IMR-90 (cell line): Measurements from ENCODE around the gene OR6C65.

Experiments
- CEBPB ChIP-seq: IDR thresholded peaks from 2 replicates; pipeline ENCODE4 v1.6.1; 2012; ENCODE audit warnings: low read depth, low read length, improper control_type of control experiment
- CTCF ChIP-seq: conservative IDR thresholded peaks from 2 replicates; pipeline ENCODE4 v1.5.1; 2012; ENCODE audit warnings: mild to moderate bottlenecking, low read depth, low read length, improper control_type of control experiment
- MAZ ChIP-seq: IDR thresholded peaks from 2 replicates; pipeline ENCODE4 v1.6.1; 2012; ENCODE audit warnings: low read depth, mild to moderate bottlenecking, low read length, improper control_type of control experiment, moderate library complexity, borderline replicate concordance
- NFE2L2 ChIP-seq: fragments of 150-350 bp; IDR thresholded peaks from 2 replicates; pipeline ENCODE4 v1.6.1; 2016; ENCODE audit warnings: low read depth, mild to moderate bottlenecking, low read length
- POLR2A ChIP-seq: IDR thresholded peaks from 2 replicates; pipeline ENCODE4 v1.6.1; 2012; ENCODE audit warnings: mild to moderate bottlenecking, low read depth, low read length
- RAD21 ChIP-seq: IDR thresholded peaks from 2 replicates; pipeline ENCODE4 v1.6.1; 2012; ENCODE audit warnings: low read length, improper control_type of control experiment
- RCOR1 ChIP-seq: IDR thresholded peaks from 2 replicates; pipeline ENCODE4 v1.6.1; 2012; ENCODE audit warnings: mild to moderate bottlenecking, low read length, improper control_type of control experiment; ENCODE audit not compliant: insufficient replicate concordance
- RFX5 ChIP-seq: IDR thresholded peaks from 2 replicates; pipeline ENCODE4 v1.8.0; 2012; ENCODE audit warnings: low read depth, mild to moderate bottlenecking, low read length, moderate library complexity
- SMC3 ChIP-seq: fragments of 150-350 bp; IDR thresholded peaks from 2 replicates; pipeline ENCODE4 v1.6.1; 2016; ENCODE audit warnings: low read depth, mild to moderate bottlenecking, antibody characterized with exemption, low read length, moderate library complexity

- TF ChIP-seq CTCF (no peak), SMC3 (no peak), NFE2L2 (no peak), POLR2A (no peak), CEBPB (no peak), RAD21 (no peak), RCOR1 (no peak), RFX5 (no peak), MAZ (no peak)
Measured at GRCh38 chr12:55396326-55396725, 4.0 kb upstream of the OR6C65 start.
